Measurements from ENCODE around the gene WDR33.

The WDR33 gene

GRCh38 chr2:127735537-127736399 lies 75.2 kb downstream of the WDR33 start:
- POLR2A ChIA-PET (ENCODE audit: low non-redundant PET): no interaction called here
- CTCF ChIA-PET: no interaction called here
- no peak for TF ChIP-seq CTCF (conservative IDR thresholded peaks at IDR 0.05; ENCODE audit: low read depth)
- H3K27ac ChIP-seq: no peak overlapping the region
- DNase-seq (ENCODE audit: low spot score): no peak

GRCh38 chr2:127735044-127735443 lies 75.9 kb downstream of the WDR33 start:
- ChIA-PET CTCF (no interaction called here), POLR2A (ENCODE audit: low non-redundant PET) (no interaction called here)
- no peak for TF ChIP-seq CTCF (conservative IDR thresholded peaks at IDR 0.05; ENCODE audit: low read depth)
- H3K27ac ChIP-seq: no peak overlapping the region
- no peak for DNase-seq (ENCODE audit: low spot score)

GRCh38 chr2:127733816-127734537 lies 77.0 kb downstream of the WDR33 start:
- no peak overlapping the region for H3K27ac ChIP-seq
- ChIA-PET CTCF (no interaction called here), POLR2A (ENCODE audit: low non-redundant PET) (no interaction called here)
- DNase-seq (ENCODE audit: low spot score): no peak
- no peak for TF ChIP-seq CTCF (conservative IDR thresholded peaks at IDR 0.05; ENCODE audit: low read depth)

GRCh38 chr2:127733113-127733815 lies 77.7 kb downstream of the WDR33 start:
- no peak for DNase-seq (ENCODE audit: low spot score)
- no peak for TF ChIP-seq CTCF (conservative IDR thresholded peaks at IDR 0.05; ENCODE audit: low read depth)
- CTCF ChIA-PET: interaction anchor here (1.0 kb wide), 1 partner anchor 123 kb away, joined by 7 read pairs; no protein-coding TSS in a partner anchor
- no peak overlapping the region for H3K27ac ChIP-seq
- POLR2A ChIA-PET (ENCODE audit: low non-redundant PET): no interaction called here

- CTCF ChIA-PET: no interaction called here
- no peak for DNase-seq (ENCODE audit: low spot score)
- POLR2A ChIA-PET (ENCODE audit: low non-redundant PET): no interaction called here
- TF ChIP-seq CTCF (conservative IDR thresholded peaks at IDR 0.05; ENCODE audit: low read depth): no peak
- H3K27ac ChIP-seq: no peak overlapping the region
Measured at GRCh38 chr2:127726158-127726880, 84.7 kb downstream of the WDR33 start.

- no peak overlapping the region for H3K27ac ChIP-seq
- ChIA-PET POLR2A (ENCODE audit: low non-redundant PET) (no interaction called here), CTCF (no interaction called here)
- DNase-seq (ENCODE audit: low spot score): no peak
- TF ChIP-seq CTCF (conservative IDR thresholded peaks at IDR 0.05; ENCODE audit: low read depth): no peak
Measured at GRCh38 chr2:127722807-127723206, 88.2 kb downstream of the WDR33 start.

Data from RWPE1 (cell line).